ENCODE data around the gene LMBRD1. TPM values are rescaled to one million over a fixed set of nuclear protein-coding genes. Genes with fewer than 3 reads are reported as not detected.

LMBRD1 gene
- total and polyA plus RNA-seq, 9 donors = 48.2 to 83.0 (median 54.0) TPM

- 70 to 77% (median 71%) methylated on average over 2 of the region's 2 CpGs for WGBS, 3 donors
- Histone ChIP-seq H3K4me3 (no peak overlapping the region), H3K27me3 (no peaks in the 10 kb centered on the region), H3K4me1 (ENCODE audit: insufficient read depth) (no peaks in the 10 kb centered on the region), H3K9me3 (no peaks in the 10 kb centered on the region), H3K27ac (no peak overlapping the region), H3K36me3 (no peaks in the 10 kb centered on the region)
- no peak for TF ChIP-seq POLR2A (IDR thresholded peaks at IDR 0.05)
- intact Hi-C loops (cut with DNase I) = no loop called here
- no peak for DNase-seq
Measured at GRCh38 chr6:69761853-69762252, 35.0 kb downstream of the LMBRD1 start.

GRCh38 chr6:69758214-69758613 is 38.6 kb downstream of the LMBRD1 start:
- 13 to 34% (median 16%) methylated on average over 1 of the region's 1 CpG for WGBS, 3 donors
- DNase-seq = no peak
- Histone ChIP-seq H3K36me3 (no peaks in the 10 kb centered on the region), H3K27me3 (no peaks in the 10 kb centered on the region), H3K9me3 (no peaks in the 10 kb centered on the region), H3K27ac (no peak overlapping the region), H3K4me3 (no peak overlapping the region), H3K4me1 (ENCODE audit: insufficient read depth) (no peaks in the 10 kb centered on the region)
- TF ChIP-seq POLR2A (IDR thresholded peaks at IDR 0.05) = no peak
- no peak for TF ChIP-seq EP300 (IDR thresholded peaks at IDR 0.05)
- TF ChIP-seq CTCF (IDR thresholded peaks at IDR 0.05) = no peak
- intact Hi-C loops (cut with DNase I) = no loop called here

- no peaks in the 10 kb centered on the region for H3K4me1 ChIP-seq (ENCODE audit: insufficient read depth)
- H3K9me3 ChIP-seq = no peaks in the 10 kb centered on the region
- H3K36me3 ChIP-seq = no peaks in the 10 kb centered on the region
- no peak overlapping the region for H3K27ac ChIP-seq
- no peak overlapping the region for H3K4me3 ChIP-seq
- no peak for DNase-seq
- H3K27me3 ChIP-seq = no peaks in the 10 kb centered on the region
- no peak for TF ChIP-seq EP300 (IDR thresholded peaks at IDR 0.05)
- TF ChIP-seq CTCF (IDR thresholded peaks at IDR 0.05) = no peak
- no peak for TF ChIP-seq POLR2A (IDR thresholded peaks at IDR 0.05)
- intact Hi-C loops (cut with DNase I) = no loop called here
- 85 to 97% (median 95%) methylated on average over 1 of the region's 1 CpG for WGBS, 3 donors
Measured at GRCh38 chr6:69756907-69757306, 39.9 kb downstream of the LMBRD1 start.

GRCh38 chr6:69756366-69756765 is 40.4 kb downstream of the LMBRD1 start:
- Histone ChIP-seq H3K9me3 (no peaks in the 10 kb centered on the region), H3K27me3 (no peaks in the 10 kb centered on the region), H3K4me3 (no peak overlapping the region), H3K4me1 (ENCODE audit: insufficient read depth) (no peaks in the 10 kb centered on the region), H3K36me3 (no peaks in the 10 kb centered on the region), H3K27ac (no peak overlapping the region)
- TF ChIP-seq POLR2A (IDR thresholded peaks at IDR 0.05) = no peak
- TF ChIP-seq EP300 (IDR thresholded peaks at IDR 0.05) = no peak
- no peak for TF ChIP-seq CTCF (IDR thresholded peaks at IDR 0.05)
- intact Hi-C loops (cut with DNase I) = no loop called here
- no peak for DNase-seq

GRCh38 chr6:69735027-69735426 is 61.8 kb downstream of the LMBRD1 start:
- H3K36me3 ChIP-seq = no peaks in the 10 kb centered on the region
- 79 to 88% (median 86%) methylated on average over 4 of the region's 4 CpGs for WGBS, 3 donors
- intact Hi-C loops (cut with DNase I) = no loop called here
- TF ChIP-seq CTCF (IDR thresholded peaks at IDR 0.05) = no peak
- TF ChIP-seq POLR2A (IDR thresholded peaks at IDR 0.05) = no peak
- TF ChIP-seq EP300 (IDR thresholded peaks at IDR 0.05) = no peak
- no peaks in the 10 kb centered on the region for H3K9me3 ChIP-seq
- no peak overlapping the region for H3K4me3 ChIP-seq
- no peaks in the 10 kb centered on the region for H3K4me1 ChIP-seq (ENCODE audit: insufficient read depth)
- H3K27me3 ChIP-seq = no peaks in the 10 kb centered on the region
- no peak for DNase-seq
- no peak overlapping the region for H3K27ac ChIP-seq

Data from ovary (tissue), 9 donors.